Epithelial cell of prostate (primary cell): ENCODE results near the gene WDR7.

Source experiments
- DNase-seq: peaks from one replicate; pipeline ENCODE4 v3.0.0-alpha.2; 2011; ENCODE audit warnings: low read depth, low spot score
- H3K27ac ChIP-seq: fragments of 450-650 bp; 2 replicates; pipeline ENCODE4 v1.5.1; 2017; ENCODE audit warnings: mild to moderate bottlenecking

The WDR7 gene

DNA sequence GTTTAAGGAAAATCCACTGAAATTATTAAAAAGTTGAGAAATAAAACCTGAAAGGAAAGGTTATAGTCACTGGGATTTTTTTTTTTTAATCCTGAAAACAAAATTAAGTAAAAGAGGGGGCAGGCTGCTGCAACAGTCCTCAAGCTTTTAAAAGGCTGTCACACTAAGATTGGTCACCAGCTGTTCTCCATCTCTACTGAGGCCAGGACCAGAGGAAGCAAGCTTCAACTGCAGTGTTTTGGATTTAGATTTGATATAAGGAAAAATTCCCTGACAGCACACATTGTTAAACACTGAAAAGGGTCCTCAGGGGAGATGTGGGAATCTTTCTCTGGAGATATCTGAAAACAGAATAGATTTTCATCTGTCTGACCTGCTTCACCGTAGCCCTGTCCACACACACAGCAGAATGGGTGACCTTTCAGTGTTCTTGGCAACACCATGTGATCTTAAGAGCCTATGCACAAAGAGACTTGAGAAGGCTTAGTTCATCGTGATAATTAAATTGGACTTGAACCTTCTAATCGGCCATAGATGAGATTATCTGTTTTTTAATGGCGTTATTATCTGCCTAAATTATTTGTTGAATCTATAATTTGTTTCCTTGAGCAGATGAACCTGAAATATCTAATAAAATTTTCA lies 363.7 kb downstream of the WDR7 start:
- no peak for DNase-seq
- H3K27ac ChIP-seq: no peak overlapping the region

- DNase-seq: no peak
- no peak overlapping the region for H3K27ac ChIP-seq
Observed at GRCh38 chr18:57015451-57015850, 364.3 kb downstream of the WDR7 start.

DNA sequence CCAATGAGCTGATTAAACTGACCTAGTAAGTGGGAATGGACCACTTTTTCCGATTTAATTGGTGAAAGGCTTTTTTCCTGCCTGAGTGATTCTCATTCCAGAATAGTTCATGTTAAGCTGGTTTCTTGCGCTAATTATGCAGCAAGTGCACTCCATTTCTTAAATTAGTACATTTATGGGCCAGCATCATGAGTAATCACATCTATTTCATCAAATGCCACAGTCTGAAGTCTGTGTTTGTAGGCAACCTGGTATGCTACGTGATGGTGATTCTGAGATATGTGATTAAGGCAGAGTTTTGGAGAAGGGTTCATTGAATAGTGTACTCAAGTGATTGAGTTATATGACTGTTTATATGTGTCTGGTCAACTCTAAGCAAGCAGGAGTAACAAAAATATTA lies 367.7 kb downstream of the WDR7 start:
- DNase-seq: no peak
- H3K27ac ChIP-seq: no peak overlapping the region

DNA sequence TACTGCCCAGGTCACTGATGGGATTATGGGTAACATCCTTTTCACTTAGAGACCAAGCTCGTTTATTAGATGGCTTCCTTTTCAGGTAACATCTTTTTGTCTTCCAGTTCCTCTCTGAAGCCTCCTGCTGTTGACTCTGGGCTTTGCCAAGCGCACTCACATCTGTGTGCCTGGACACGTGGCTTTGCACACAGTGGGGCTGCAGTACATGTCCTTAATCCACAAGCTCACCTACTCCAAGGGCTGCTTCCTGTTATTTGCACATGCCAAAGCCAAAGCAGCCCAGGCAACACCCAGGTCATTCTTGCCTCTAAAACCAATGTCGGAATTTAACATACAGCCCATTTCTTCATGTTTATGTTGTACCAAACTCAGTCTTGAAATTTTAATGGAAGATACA lies 371.6 kb downstream of the WDR7 start:
- no peak for DNase-seq
- H3K27ac ChIP-seq: no peak overlapping the region

DNA sequence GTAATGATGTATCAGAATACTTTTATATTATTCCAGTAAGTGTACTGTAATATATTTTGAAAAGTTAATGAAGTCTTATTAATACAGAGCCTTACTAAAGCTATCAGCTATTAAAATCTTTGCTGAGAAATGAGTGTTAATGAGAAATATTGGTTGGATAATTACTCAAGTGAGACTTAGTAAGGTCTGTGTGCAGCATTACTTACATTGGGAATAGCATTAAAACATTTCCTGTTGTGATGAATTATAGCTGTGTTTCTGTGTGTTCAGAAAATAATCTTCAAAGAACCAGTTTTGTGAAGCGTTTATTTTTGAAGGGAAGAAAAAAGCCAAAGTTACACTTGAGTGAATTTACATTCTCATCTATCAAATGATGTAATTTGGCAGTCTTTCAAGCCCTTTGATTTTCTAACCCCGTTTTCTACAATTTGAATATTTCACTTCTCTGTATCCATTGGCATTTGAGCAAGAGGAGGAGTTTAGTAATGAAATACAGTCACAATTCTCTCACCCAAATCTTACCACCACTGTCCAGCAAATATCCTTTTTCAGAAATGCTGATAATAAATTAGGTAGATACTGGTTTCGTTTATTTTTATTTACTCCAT lies 372.2 kb downstream of the WDR7 start:
- no peak overlapping the region for H3K27ac ChIP-seq
- no peak for DNase-seq

DNA sequence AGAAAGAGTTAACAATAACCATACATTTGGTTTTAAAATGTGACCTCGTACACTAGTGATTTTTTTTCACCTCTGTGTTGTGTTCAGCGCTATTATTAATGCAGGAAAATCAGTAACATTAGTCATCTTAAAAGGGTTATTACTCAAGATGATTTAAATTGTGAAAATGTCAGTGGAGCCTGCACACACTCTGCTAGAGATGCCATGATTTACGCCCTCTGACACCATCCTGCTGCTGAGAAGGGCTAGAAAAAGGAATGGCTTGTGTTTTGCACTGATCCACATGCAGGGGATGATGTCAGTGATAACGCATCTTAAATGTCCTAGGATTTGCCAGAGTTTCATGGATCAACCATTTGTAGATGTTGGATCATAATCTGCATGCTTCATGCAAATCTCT lies 374.4 kb downstream of the WDR7 start:
- no peak for DNase-seq
- no peak overlapping the region for H3K27ac ChIP-seq

DNA sequence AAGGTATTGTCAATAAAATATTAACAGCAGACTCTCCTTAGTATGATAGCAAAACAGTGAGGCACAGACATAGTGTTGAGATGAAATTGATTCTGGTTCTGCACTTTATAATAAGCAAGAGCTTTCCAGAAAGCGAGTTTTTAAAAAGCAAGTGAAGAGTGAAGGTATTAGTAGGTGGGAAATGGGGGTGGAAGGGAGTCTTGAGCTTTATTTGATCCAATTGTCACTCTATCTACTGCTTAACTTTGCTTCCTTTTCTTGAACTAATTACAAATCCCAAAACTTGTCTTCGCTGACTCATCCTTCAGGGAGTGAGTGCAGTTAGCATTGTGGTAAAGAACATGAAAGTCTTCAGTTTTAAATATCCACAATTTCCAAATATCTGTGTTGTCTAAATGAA lies 375.2 kb downstream of the WDR7 start:
- DNase-seq: no peak
- H3K27ac ChIP-seq: no peak overlapping the region

GRCh38 chr18:57027190-57027708 lies 376.1 kb downstream of the WDR7 start:
- no peak for DNase-seq
- no peak overlapping the region for H3K27ac ChIP-seq

DNA sequence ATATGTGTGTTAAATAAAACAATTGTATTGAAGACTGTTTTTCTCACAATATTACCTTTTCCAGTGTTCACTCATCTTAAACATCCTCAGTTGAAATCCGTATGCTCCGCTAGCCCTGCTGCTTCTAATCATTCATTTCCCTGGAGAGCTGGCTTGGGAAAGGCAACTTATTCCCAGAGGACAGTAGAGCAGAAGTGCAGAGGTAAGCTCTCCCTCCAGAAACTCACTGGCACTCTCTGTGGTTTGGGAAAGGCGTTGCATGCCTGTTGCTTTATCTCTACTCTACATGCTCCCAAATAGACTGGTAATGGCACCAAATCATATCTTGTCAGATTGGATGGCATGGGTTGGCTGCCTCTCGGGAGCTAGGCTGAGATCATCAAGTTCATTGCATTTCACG lies 378.6 kb downstream of the WDR7 start:
- DNase-seq: no peak

DNA sequence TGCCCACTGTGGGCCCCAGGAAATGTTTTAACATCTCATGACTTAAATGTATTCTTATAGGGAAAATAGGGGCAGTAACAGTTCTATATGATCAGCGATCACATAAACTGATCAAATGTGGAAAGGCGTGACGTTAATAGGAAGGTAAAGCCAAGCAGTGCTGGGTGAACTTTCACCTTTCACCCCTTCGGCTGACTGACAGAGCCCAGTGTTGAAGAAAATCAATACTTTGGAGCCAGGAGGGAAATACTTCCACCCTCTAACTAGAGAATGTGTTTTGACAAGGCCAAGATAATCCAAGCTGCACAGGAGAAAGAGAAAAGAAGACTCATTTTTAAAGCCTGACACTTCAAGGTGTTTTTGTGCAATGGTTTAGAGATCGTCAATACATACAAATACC lies 379.3 kb downstream of the WDR7 start:
- no peak for DNase-seq
- H3K27ac ChIP-seq: no peak overlapping the region

More for the DNA sequence above, 378.6 kb downstream of the WDR7 start:
- no peak overlapping the region for H3K27ac ChIP-seq

DNA sequence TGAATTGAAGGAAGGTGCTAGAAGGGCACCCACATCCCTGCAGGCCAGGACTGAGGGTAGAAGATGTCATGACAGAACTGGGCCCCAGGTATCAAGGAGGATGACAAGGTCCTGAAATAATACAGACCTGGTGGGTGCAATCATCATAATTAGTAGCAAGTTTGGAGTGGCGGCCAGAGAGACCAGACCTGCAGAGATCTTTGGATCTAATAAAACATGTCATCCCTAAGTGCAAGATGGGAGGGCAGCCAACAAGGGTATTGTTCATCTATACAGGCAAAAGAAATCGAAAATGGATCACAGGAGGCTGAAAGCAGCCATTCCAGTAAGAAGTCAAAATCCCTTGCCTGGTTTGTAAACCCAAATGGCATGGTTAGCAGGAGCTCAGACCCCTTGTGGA lies 384.4 kb downstream of the WDR7 start:
- no peak overlapping the region for H3K27ac ChIP-seq
- no peak for DNase-seq

- no peak overlapping the region for H3K27ac ChIP-seq
- DNase-seq: no peak
Observed at GRCh38 chr18:57038395-57038794, 387.2 kb downstream of the WDR7 start.

- H3K27ac ChIP-seq: no peak overlapping the region
- DNase-seq: no peak
Observed at GRCh38 chr18:57040175-57040574, 389.0 kb downstream of the WDR7 start.

- DNase-seq: no peak
- H3K27ac ChIP-seq: no peak overlapping the region
Observed at GRCh38 chr18:57043241-57043640, 392.1 kb downstream of the WDR7 start.

GRCh38 chr18:57048351-57048750 lies 397.2 kb downstream of the WDR7 start:
- no peak for DNase-seq
- H3K27ac ChIP-seq: no peak overlapping the region

DNA sequence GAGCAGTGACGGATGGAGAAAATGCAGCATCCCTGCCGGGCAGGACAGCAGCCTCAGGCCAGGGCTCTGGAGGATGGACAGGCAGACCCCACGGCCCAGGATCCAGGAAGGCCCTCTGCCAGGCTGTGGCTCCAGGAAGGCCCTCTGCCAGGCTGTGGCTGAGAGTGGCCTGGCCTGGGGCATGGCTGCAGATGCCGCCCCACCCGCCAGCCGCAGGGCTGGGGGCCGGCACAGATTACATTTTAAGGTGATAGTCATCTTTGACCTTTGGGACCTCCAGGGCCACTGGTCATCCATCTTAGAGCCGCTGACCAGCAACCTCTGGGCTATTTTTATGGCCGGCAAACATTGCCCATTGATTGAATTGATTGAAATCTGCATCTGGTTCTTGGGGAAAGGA lies 397.7 kb downstream of the WDR7 start:
- no peak overlapping the region for H3K27ac ChIP-seq
- DNase-seq: no peak

GRCh38 chr18:57050310-57050949 lies 399.3 kb downstream of the WDR7 start:
- H3K27ac ChIP-seq: no peak overlapping the region
- DNase-seq: no peak

- no peak for DNase-seq
- H3K27ac ChIP-seq: no peak overlapping the region
Observed at GRCh38 chr18:57051021-57051656, 400.0 kb downstream of the WDR7 start.

DNA sequence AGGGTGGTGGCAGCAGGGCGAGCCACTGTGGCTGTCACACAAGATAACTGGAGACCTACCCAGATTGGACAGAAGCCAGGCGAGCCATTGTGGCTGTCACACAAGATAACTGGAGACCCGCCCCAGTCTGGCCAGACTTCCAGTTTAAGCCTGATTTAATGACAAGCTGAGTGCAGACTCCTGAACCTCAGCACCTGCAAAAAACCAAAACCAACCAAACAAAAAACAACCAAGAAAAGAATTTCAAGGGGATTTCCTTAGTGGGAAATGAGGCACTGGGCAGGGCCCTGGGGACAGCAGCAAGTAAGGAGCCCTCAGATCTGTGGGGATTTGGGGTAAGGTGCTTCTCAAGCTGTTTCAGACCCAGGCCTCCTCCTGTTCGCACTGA lies 400.5 kb downstream of the WDR7 start:
- no peak for DNase-seq
- no peak overlapping the region for H3K27ac ChIP-seq

GRCh38 chr18:57052173-57052572 lies 401.0 kb downstream of the WDR7 start:
- no peak for DNase-seq
- H3K27ac ChIP-seq: no peak overlapping the region

GRCh38 chr18:57052759-57053158 lies 401.6 kb downstream of the WDR7 start:
- H3K27ac ChIP-seq: no peak overlapping the region
- no peak for DNase-seq
